SK-N-MC (cell line): ENCODE data around the gene GNG3.

Experiments used
- EZH2 ChIP-seq: fragments of 200-600 bp; sonication (generic); IDR thresholded peaks from one replicate; pipeline ENCODE4 v1.6.1; 2017; ENCODE audit warnings: antibody characterized with exemption
- POLR2AphosphoS5 ChIP-seq: IDR thresholded peaks from 2 replicates; pipeline ENCODE4 v1.6.1; 2012; ENCODE audit warnings: mild to moderate bottlenecking, low read depth, low read length, borderline replicate concordance

DNA sequence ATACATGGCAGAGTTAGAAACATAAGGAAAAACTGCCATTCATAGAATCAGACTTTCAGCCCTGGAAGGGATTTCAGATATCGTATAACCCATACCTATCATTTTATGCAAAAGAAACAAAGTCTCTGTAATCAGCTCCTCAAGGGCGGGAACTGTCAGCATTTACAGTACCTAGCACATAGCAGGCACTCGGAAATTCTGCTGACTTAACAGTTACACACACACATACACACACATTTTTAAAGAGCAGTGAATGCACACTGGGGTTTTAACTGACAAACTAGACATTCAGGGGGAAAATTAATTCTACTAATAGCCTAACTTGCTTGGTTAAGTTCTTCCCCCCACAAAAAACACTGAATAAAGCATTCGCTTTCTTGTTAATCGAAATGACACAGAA lies 8.7 kb downstream of the GNG3 start:
- TF ChIP-seq POLR2AphosphoS5 (no peak), EZH2 (no peak)
